ENCODE data around the gene ABCD3.

Gene ABCD3

GRCh38 chr1:94456736-94457135, 38.5 kb downstream of the ABCD3 start:
- in situ Hi-C loops (cut with MboI; ENCODE audit: low sequenced_read_pairs) = loop anchor here (25.0 kb wide), 1 partner anchor 394 kb away; no protein-coding TSS in a partner anchor

- in situ Hi-C loops (cut with MboI; ENCODE audit: low sequenced_read_pairs) = loop anchor here (25.0 kb wide), 1 partner anchor 400 kb away; no protein-coding TSS in a partner anchor
Observed at GRCh38 chr1:94462606-94463005, 44.4 kb downstream of the ABCD3 start.

GRCh38 chr1:94463056-94463764, 45.0 kb downstream of the ABCD3 start:
- in situ Hi-C loops (cut with MboI; ENCODE audit: low sequenced_read_pairs) = loop anchor here (25.0 kb wide), 1 partner anchor 401 kb away; no protein-coding TSS in a partner anchor

- in situ Hi-C loops (cut with MboI; ENCODE audit: low sequenced_read_pairs) = loop anchor here (25.0 kb wide), 1 partner anchor 402 kb away; no protein-coding TSS in a partner anchor
Observed at GRCh38 chr1:94463765-94464330, 45.7 kb downstream of the ABCD3 start.

GRCh38 chr1:94468708-94469107, 50.5 kb downstream of the ABCD3 start:
- in situ Hi-C loops (cut with MboI; ENCODE audit: low sequenced_read_pairs) = loop anchor here (25.0 kb wide), 1 partner anchor 406 kb away; no protein-coding TSS in a partner anchor

- in situ Hi-C loops (cut with MboI; ENCODE audit: low sequenced_read_pairs) = loop anchor here (25.0 kb wide), 1 partner anchor 409 kb away; no protein-coding TSS in a partner anchor
Observed at GRCh38 chr1:94471271-94471670, 53.1 kb downstream of the ABCD3 start.

- in situ Hi-C loops (cut with MboI; ENCODE audit: low sequenced_read_pairs) = no loop called here
Observed at GRCh38 chr1:94475232-94475631, 57.0 kb downstream of the ABCD3 start.

GRCh38 chr1:94479682-94480081, 61.5 kb downstream of the ABCD3 start:
- in situ Hi-C loops (cut with MboI; ENCODE audit: low sequenced_read_pairs) = no loop called here

- in situ Hi-C loops (cut with MboI; ENCODE audit: low sequenced_read_pairs) = no loop called here
Observed at GRCh38 chr1:94481473-94481933, 63.3 kb downstream of the ABCD3 start.

GRCh38 chr1:94486990-94487389, 68.8 kb downstream of the ABCD3 start:
- in situ Hi-C loops (cut with MboI; ENCODE audit: low sequenced_read_pairs) = no loop called here

GRCh38 chr1:94490556-94490955, 72.4 kb downstream of the ABCD3 start:
- in situ Hi-C loops (cut with MboI; ENCODE audit: low sequenced_read_pairs) = no loop called here

GRCh38 chr1:94496076-94496755, 78.0 kb downstream of the ABCD3 start:
- in situ Hi-C loops (cut with MboI; ENCODE audit: low sequenced_read_pairs) = no loop called here

GRCh38 chr1:94501426-94501825, 83.2 kb downstream of the ABCD3 start:
- in situ Hi-C loops (cut with MboI; ENCODE audit: low sequenced_read_pairs) = loop anchor here (25.0 kb wide), 1 partner anchor 536 kb away; no protein-coding TSS in a partner anchor

- in situ Hi-C loops (cut with MboI; ENCODE audit: low sequenced_read_pairs) = loop anchor here (25.0 kb wide), 1 partner anchor 535 kb away; no protein-coding TSS in a partner anchor
Observed at GRCh38 chr1:94501935-94502334, 83.7 kb downstream of the ABCD3 start.

- in situ Hi-C loops (cut with MboI; ENCODE audit: low sequenced_read_pairs) = loop anchor here (25.0 kb wide), 1 partner anchor 534 kb away; no protein-coding TSS in a partner anchor
Observed at GRCh38 chr1:94503153-94503552, 85.0 kb downstream of the ABCD3 start.

GRCh38 chr1:94504601-94505000, 86.4 kb downstream of the ABCD3 start:
- in situ Hi-C loops (cut with MboI; ENCODE audit: low sequenced_read_pairs) = loop anchor here (25.0 kb wide), 1 partner anchor 533 kb away; no protein-coding TSS in a partner anchor

- in situ Hi-C loops (cut with MboI; ENCODE audit: low sequenced_read_pairs) = loop anchor here (25.0 kb wide), 1 partner anchor 524 kb away; no protein-coding TSS in a partner anchor
Observed at GRCh38 chr1:94512816-94513215, 94.6 kb downstream of the ABCD3 start.

- in situ Hi-C loops (cut with MboI; ENCODE audit: low sequenced_read_pairs) = loop anchor here (25.0 kb wide), 1 partner anchor 523 kb away; no protein-coding TSS in a partner anchor
Observed at GRCh38 chr1:94514095-94514727, 96.0 kb downstream of the ABCD3 start.

GRCh38 chr1:94515296-94515947, 97.2 kb downstream of the ABCD3 start:
- in situ Hi-C loops (cut with MboI; ENCODE audit: low sequenced_read_pairs) = loop anchor here (25.0 kb wide), 1 partner anchor 522 kb away; no protein-coding TSS in a partner anchor

GRCh38 chr1:94519351-94519750, 101.2 kb downstream of the ABCD3 start:
- in situ Hi-C loops (cut with MboI; ENCODE audit: low sequenced_read_pairs) = loop anchor here (25.0 kb wide), 1 partner anchor 518 kb away; no protein-coding TSS in a partner anchor

Data from HL-60/S4 treated with phorbol 12-myristate 13-acetate at 8.2 ng/mL for 4 days and 3 days (cell line).